KOPT-K1 (cell line): ENCODE data around the gene FREM1.

Source experiments
- H3K27ac ChIP-seq: fragments of 200-600 bp; sonication (generic); 2 replicates; pipeline ENCODE4 v1.5.1; 2016; ENCODE audit warnings: antibody characterized with exemption, mild to moderate bottlenecking, low read depth, low read length; ENCODE audit not compliant: poor library complexity, severe bottlenecking
- H3K36me3 ChIP-seq: fragments of 200-600 bp; sonication (generic); 2 replicates; pipeline ENCODE4 v1.5.1; 2017; ENCODE audit warnings: antibody characterized with exemption, mild to moderate bottlenecking, low read length, moderate library complexity; ENCODE audit not compliant: insufficient read depth
- H3K9me3 ChIP-seq: fragments of 200-600 bp; sonication (generic); 2 replicates; pipeline ENCODE4 v1.5.1; 2017; ENCODE audit warnings: antibody characterized with exemption, low read length, mild to moderate bottlenecking; ENCODE audit not compliant: insufficient read depth, poor library complexity, severe bottlenecking

FREM1 gene

GRCh38 chr9:14909961-14910805 is at the start of gene FREM1:
Gene FREM1, minus strand, starts transcription at chr9:14910428. Its CDS starts 41,451 bp downstream, at chr9:14868977.
- Histone ChIP-seq H3K27ac (no peak within 1 kb of the TSS), H3K36me3 (no peaks in the 10 kb centered on the region), H3K9me3 (no peaks in the 10 kb centered on the region)

- H3K36me3 ChIP-seq = no peaks in the 10 kb centered on the region
- no peaks in the 10 kb centered on the region for H3K9me3 ChIP-seq
- no peak overlapping the region for H3K27ac ChIP-seq
These were observed 48.8 kb upstream of the FREM1 start for GRCh38 chr9:14958989-14959388.

- Histone ChIP-seq H3K36me3 (no peaks in the 10 kb centered on the region), H3K27ac (no peak overlapping the region), H3K9me3 (no peaks in the 10 kb centered on the region)
These were observed 46.9 kb upstream of the FREM1 start for GRCh38 chr9:14957109-14957508.

- Histone ChIP-seq H3K36me3 (no peaks in the 10 kb centered on the region), H3K27ac (no peak overlapping the region), H3K9me3 (no peaks in the 10 kb centered on the region)
These were observed 46.0 kb upstream of the FREM1 start for GRCh38 chr9:14956208-14956607.

GRCh38 chr9:14945351-14945750 is 35.1 kb upstream of the FREM1 start:
- Histone ChIP-seq H3K9me3 (no peaks in the 10 kb centered on the region), H3K27ac (no peak overlapping the region), H3K36me3 (no peaks in the 10 kb centered on the region)

GRCh38 chr9:14941501-14942405 is 31.5 kb upstream of the FREM1 start:
- H3K36me3 ChIP-seq = no peaks in the 10 kb centered on the region
- H3K9me3 ChIP-seq = no peaks in the 10 kb centered on the region
- no peak overlapping the region for H3K27ac ChIP-seq

- H3K36me3 ChIP-seq = no peaks in the 10 kb centered on the region
- H3K27ac ChIP-seq = no peak overlapping the region
These were observed 29.1 kb upstream of the FREM1 start for GRCh38 chr9:14939378-14939777.

GRCh38 chr9:14937216-14937615 is 27.0 kb upstream of the FREM1 start:
- no peaks in the 10 kb centered on the region for H3K9me3 ChIP-seq
- H3K36me3 ChIP-seq = no peaks in the 10 kb centered on the region
- H3K27ac ChIP-seq = no peak overlapping the region

More at GRCh38 chr9:14939378-14939777, 29.1 kb upstream of the FREM1 start:
- H3K9me3 ChIP-seq = no peaks in the 10 kb centered on the region

- no peaks in the 10 kb centered on the region for H3K36me3 ChIP-seq
- H3K27ac ChIP-seq = no peak overlapping the region
- H3K9me3 ChIP-seq = no peaks in the 10 kb centered on the region
These were observed 26.3 kb upstream of the FREM1 start for GRCh38 chr9:14936491-14936890.

- Histone ChIP-seq H3K27ac (no peak overlapping the region), H3K36me3 (no peaks in the 10 kb centered on the region), H3K9me3 (no peaks in the 10 kb centered on the region)
These were observed 25.7 kb upstream of the FREM1 start for GRCh38 chr9:14935964-14936363.

GRCh38 chr9:14935106-14935751 is 25.0 kb upstream of the FREM1 start:
- Histone ChIP-seq H3K36me3 (no peaks in the 10 kb centered on the region), H3K9me3 (no peaks in the 10 kb centered on the region), H3K27ac (no peak overlapping the region)

- H3K27ac ChIP-seq = no peak overlapping the region
- H3K9me3 ChIP-seq = no peaks in the 10 kb centered on the region
- no peaks in the 10 kb centered on the region for H3K36me3 ChIP-seq
These were observed 22.4 kb upstream of the FREM1 start for GRCh38 chr9:14932641-14933040.

- no peaks in the 10 kb centered on the region for H3K9me3 ChIP-seq
- no peaks in the 10 kb centered on the region for H3K36me3 ChIP-seq
- H3K27ac ChIP-seq = no peak overlapping the region
These were observed 22.0 kb upstream of the FREM1 start for GRCh38 chr9:14932231-14932630.

GRCh38 chr9:14926941-14927624 is 16.9 kb upstream of the FREM1 start:
- Histone ChIP-seq H3K27ac (no peak overlapping the region), H3K9me3 (no peaks in the 10 kb centered on the region), H3K36me3 (no peaks in the 10 kb centered on the region)
